ENCODE measurements around the gene CLINT1.
A peak's percentile ranks its signal among the peaks of the same experiment; 100 is the strongest.

Gene CLINT1

DNA sequence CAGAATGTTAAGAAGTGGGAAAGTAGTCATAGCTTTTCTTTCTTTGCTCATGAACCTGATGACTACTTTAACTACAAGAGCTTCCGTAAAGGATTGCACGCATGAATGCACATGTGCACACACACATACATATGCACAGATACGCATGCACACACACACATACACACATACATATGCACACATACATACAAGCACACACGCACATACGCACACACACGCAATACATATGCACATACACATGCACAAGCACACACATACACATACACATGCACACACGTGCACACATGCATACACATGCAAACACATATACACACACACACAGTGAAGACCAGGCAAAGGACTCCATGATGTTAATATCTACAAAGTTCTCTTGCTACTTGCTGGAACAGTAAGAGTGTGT is 92.5 kb downstream of the CLINT1 start:
- Mint-ChIP-seq H3K4me3 (no peak overlapping the region), H3K27ac (no peak overlapping the region), H3K4me1 (peaks cover 33% of the 10 kb centered on the region), H3K36me3 (ENCODE audit: low read depth) (no peaks in the 10 kb centered on the region), H3K27me3 (ENCODE audit: low read depth) (no peaks in the 10 kb centered on the region), H3K9me3 (no peaks in the 10 kb centered on the region)
- TF ChIP-seq, protein P1, sequence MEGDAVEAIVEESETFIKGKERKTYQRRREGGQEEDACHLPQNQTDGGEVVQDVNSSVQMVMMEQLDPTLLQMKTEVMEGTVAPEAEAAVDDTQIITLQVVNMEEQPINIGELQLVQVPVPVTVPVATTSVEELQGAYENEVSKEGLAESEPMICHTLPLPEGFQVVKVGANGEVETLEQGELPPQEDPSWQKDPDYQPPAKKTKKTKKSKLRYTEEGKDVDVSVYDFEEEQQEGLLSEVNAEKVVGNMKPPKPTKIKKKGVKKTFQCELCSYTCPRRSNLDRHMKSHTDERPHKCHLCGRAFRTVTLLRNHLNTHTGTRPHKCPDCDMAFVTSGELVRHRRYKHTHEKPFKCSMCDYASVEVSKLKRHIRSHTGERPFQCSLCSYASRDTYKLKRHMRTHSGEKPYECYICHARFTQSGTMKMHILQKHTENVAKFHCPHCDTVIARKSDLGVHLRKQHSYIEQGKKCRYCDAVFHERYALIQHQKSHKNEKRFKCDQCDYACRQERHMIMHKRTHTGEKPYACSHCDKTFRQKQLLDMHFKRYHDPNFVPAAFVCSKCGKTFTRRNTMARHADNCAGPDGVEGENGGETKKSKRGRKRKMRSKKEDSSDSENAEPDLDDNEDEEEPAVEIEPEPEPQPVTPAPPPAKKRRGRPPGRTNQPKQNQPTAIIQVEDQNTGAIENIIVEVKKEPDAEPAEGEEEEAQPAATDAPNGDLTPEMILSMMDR (IDR thresholded peaks at IDR 0.05; ENCODE audit: unreplicated experiment in 3 of 3): no peak

DNA sequence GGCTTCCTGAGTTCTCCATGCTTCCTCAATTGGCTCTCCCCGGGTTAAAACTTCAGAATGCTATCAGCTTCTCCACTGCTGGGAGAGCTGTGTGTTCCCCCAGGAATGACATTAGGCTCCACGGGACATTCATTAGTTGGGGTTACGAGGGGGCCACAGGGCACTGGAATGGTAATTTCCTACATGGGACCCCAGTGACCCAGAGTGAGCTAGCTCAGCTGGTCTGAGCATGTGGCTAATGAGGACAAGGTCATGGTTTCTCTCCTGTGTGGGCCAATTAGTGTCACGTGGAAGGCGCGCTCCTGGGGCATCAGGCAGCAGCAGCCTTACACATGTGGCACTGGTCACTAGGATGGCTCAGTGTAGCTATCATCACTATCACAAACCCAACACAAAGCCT is 94.4 kb downstream of the CLINT1 start:
- Mint-ChIP-seq H3K9me3 (no peaks in the 10 kb centered on the region), H3K4me1 (peaks cover 46% of the 10 kb centered on the region), H3K27ac (no peak overlapping the region), H3K27me3 (ENCODE audit: low read depth) (no peaks in the 10 kb centered on the region), H3K36me3 (ENCODE audit: low read depth) (no peaks in the 10 kb centered on the region), H3K4me3 (no peak overlapping the region)
- TF ChIP-seq, protein P1 (IDR thresholded peaks at IDR 0.05; ENCODE audit: unreplicated experiment in 3 of 3): no peak

DNA sequence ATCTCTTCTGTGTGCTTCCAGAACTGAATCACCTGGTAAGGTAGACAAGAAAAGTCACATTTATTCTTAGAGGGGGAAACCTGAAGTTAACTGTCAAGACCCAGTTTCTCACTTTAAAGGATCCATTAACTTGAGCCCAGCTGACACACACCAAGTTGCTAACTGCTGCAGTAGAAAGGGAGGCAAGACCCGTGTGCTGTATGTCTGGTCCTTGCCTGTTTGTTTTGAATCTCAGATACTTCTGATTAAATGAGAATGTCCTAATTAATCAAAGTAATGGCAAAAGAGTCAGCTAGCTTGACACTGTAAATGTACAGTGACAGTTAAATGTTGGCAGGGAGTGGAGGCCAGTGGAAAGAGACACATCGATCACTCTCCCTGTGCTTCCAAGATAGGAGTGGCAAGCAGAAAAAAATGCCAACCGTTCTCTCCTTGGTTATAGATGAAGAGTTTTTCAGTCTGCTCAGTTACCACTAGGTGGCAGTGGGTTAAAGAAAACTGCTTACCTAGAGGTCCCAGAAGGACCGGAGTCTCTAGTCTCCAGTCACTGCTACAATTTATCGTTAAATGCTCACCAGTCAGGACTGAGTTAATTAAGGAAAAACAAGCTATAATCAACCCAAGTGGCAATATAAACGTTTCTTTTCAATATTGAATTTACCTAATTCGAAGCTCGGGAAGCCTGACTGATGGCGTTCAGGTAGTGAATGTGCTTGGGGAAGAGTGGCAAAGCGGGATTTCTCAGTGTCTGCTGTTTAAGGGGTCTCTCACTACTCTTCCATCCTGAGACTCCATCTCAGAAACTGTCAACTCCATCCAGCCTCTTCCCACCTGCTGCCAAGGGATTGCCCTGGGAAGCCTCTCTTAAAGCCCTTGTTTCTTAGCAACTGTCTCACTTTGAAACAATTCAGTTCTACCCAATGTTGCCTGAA is 97.0 kb downstream of the CLINT1 start:
- H3K4me1 Mint-ChIP-seq: peaks cover 53% of the 10 kb centered on the region
- H3K27ac Mint-ChIP-seq: no peak overlapping the region
- no peaks in the 10 kb centered on the region for H3K36me3 Mint-ChIP-seq (ENCODE audit: low read depth)
- no peak overlapping the region for H3K4me3 Mint-ChIP-seq
- H3K9me3 Mint-ChIP-seq: no peaks in the 10 kb centered on the region
- TF ChIP-seq, protein P1 (IDR thresholded peaks at IDR 0.05; ENCODE audit: unreplicated experiment in 3 of 3): peak; percentile 71 to 81 (median 80)
- H3K27me3 Mint-ChIP-seq (ENCODE audit: low read depth): no peaks in the 10 kb centered on the region

- no peak overlapping the region for H3K27ac Mint-ChIP-seq
- TF ChIP-seq, protein P1 (IDR thresholded peaks at IDR 0.05; ENCODE audit: unreplicated experiment in 3 of 3): no peak
- peaks cover 18% of the 10 kb centered on the region for H3K36me3 Mint-ChIP-seq (ENCODE audit: low read depth)
- no peak overlapping the region for H3K4me3 Mint-ChIP-seq
- H3K9me3 Mint-ChIP-seq: no peaks in the 10 kb centered on the region
- H3K27me3 Mint-ChIP-seq (ENCODE audit: low read depth): no peaks in the 10 kb centered on the region
- peaks cover 42% of the 10 kb centered on the region for H3K4me1 Mint-ChIP-seq
These were observed 100.2 kb downstream of the CLINT1 start for GRCh38 chr5:157758706-157759105.

DNA sequence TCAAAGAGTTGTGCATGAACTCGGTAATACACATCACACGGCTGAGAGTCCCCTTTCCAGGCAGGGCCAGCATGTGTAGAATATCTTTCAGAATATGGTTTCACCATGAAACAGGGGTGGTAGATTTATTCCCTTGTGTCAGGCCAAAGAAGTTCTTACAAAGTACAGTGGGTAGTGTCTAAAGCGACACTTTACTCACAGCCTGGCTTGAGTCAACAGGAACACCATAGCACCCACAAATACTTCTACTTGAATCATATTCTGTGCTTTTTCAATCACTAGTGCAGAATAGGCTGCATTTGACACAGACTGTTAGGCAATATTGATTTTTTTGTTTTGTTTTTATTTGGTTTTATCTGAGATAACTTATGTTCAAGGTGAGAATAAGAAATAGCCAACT is 102.8 kb downstream of the CLINT1 start:
- peaks cover 23% of the 10 kb centered on the region for H3K4me1 Mint-ChIP-seq
- no peak overlapping the region for H3K27ac Mint-ChIP-seq
- TF ChIP-seq, protein P1 (IDR thresholded peaks at IDR 0.05; ENCODE audit: unreplicated experiment in 3 of 3): no peak
- no peaks in the 10 kb centered on the region for H3K9me3 Mint-ChIP-seq
- H3K27me3 Mint-ChIP-seq (ENCODE audit: low read depth): no peaks in the 10 kb centered on the region
- H3K4me3 Mint-ChIP-seq: no peak overlapping the region
- H3K36me3 Mint-ChIP-seq (ENCODE audit: low read depth): peaks cover 27% of the 10 kb centered on the region

- peaks cover 15% of the 10 kb centered on the region for H3K36me3 Mint-ChIP-seq (ENCODE audit: low read depth)
- peaks cover 40% of the 10 kb centered on the region for H3K4me1 Mint-ChIP-seq
- no peak overlapping the region for H3K4me3 Mint-ChIP-seq
- H3K9me3 Mint-ChIP-seq: no peaks in the 10 kb centered on the region
- H3K27me3 Mint-ChIP-seq (ENCODE audit: low read depth): no peaks in the 10 kb centered on the region
- TF ChIP-seq, protein P1 (IDR thresholded peaks at IDR 0.05; ENCODE audit: unreplicated experiment in 3 of 3): no peak
- peak overlapping the region in 2 of 3 experiments; percentile 48 to 54 for H3K27ac Mint-ChIP-seq
These were observed 108.6 kb downstream of the CLINT1 start for GRCh38 chr5:157750320-157750719.
